ENCODE results near the gene POTEM.
"Not testable (repeated sequence)": the region's sequence is repeated elsewhere in the genome, so short reads cannot be mapped to it uniquely, and the experiment has no call there.

DNA sequence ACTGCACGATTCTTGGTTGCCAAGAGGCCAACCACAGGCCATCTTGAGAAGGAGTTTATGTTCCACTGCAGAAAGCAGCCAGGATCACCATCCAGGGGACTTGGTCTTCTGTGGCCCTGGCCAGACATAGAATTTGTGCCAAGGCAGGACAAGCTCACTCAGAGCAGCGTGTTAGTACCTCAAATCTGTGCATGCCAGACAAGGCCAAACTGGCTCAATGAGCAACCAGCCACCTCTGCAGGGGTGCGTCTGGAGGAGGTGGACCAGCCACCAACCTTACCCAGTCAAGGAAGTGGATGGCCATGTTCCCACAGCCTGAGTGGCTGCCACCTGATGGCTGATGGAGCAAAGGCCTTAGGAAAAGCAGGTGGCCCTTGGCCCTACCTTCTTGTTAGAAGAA lies 48.0 kb downstream of the POTEM start:
- not testable (repeated sequence) for TF ChIP-seq GABPA, POLR2AphosphoS5 (IDR thresholded peaks at IDR 0.05; ENCODE audit: low read depth)
- TF ChIP-seq, protein P1, sequence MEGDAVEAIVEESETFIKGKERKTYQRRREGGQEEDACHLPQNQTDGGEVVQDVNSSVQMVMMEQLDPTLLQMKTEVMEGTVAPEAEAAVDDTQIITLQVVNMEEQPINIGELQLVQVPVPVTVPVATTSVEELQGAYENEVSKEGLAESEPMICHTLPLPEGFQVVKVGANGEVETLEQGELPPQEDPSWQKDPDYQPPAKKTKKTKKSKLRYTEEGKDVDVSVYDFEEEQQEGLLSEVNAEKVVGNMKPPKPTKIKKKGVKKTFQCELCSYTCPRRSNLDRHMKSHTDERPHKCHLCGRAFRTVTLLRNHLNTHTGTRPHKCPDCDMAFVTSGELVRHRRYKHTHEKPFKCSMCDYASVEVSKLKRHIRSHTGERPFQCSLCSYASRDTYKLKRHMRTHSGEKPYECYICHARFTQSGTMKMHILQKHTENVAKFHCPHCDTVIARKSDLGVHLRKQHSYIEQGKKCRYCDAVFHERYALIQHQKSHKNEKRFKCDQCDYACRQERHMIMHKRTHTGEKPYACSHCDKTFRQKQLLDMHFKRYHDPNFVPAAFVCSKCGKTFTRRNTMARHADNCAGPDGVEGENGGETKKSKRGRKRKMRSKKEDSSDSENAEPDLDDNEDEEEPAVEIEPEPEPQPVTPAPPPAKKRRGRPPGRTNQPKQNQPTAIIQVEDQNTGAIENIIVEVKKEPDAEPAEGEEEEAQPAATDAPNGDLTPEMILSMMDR (IDR thresholded peaks at IDR 0.05; ENCODE audit: insufficient read depth, low read length), result not testable (repeated sequence)
